BE2C (cell line): Measurements from ENCODE around the gene GMPPB.
"Not testable (repeated sequence)": the region's sequence is repeated elsewhere in the genome, so short reads cannot be mapped to it uniquely, and the experiment has no call there.

ENCODE experiments used
- DNase-seq: peaks from one replicate; pipeline ENCODE4 v3.0.0-alpha.2; 2020
- H3K27me3 ChIP-seq: fragments of 250-450 bp; sonication (Bioruptor Pico); 2 replicates; pipeline ENCODE4 v1.5.1; 2020; ENCODE audit warnings: mild to moderate bottlenecking
- H3K36me3 ChIP-seq: fragments of 250-450 bp; sonication (Bioruptor Pico); 2 replicates; pipeline ENCODE4 v1.5.1; 2020; ENCODE audit warnings: mild to moderate bottlenecking
- H3K4me1 ChIP-seq: fragments of 250-450 bp; sonication (Bioruptor Pico); 2 replicates; pipeline ENCODE4 v1.5.1; 2020
- H3K4me3 ChIP-seq: 2 replicates; pipeline ENCODE4 v1.5.1; 2011; ENCODE audit warnings: low read depth, low read length
- H3K9me3 ChIP-seq: fragments of 250-450 bp; sonication (Bioruptor Pico); 2 replicates; pipeline ENCODE4 v1.5.1; 2020
- CTCF ChIP-seq: IDR thresholded peaks from 2 replicates; pipeline ENCODE4 v1.5.1; 2012; ENCODE audit warnings: mild to moderate bottlenecking, low read depth, low read length

Gene GMPPB

GRCh38 chr3:49691481-49691880, 32.3 kb downstream of the GMPPB start:
- not testable (repeated sequence) for H3K27me3 ChIP-seq, H3K36me3 ChIP-seq, H3K4me1 ChIP-seq, H3K9me3 ChIP-seq, DNase-seq, H3K4me3 ChIP-seq

- not testable (repeated sequence) for H3K36me3 ChIP-seq, H3K4me1 ChIP-seq, DNase-seq, H3K4me3 ChIP-seq, H3K9me3 ChIP-seq, H3K27me3 ChIP-seq
Measured at GRCh38 chr3:49690856-49691255, 32.9 kb downstream of the GMPPB start.

GRCh38 chr3:49689908-49690624, 33.7 kb downstream of the GMPPB start:
- not testable (repeated sequence) for H3K4me1 ChIP-seq, H3K36me3 ChIP-seq, DNase-seq, H3K9me3 ChIP-seq, H3K27me3 ChIP-seq
- H3K4me3 ChIP-seq, result peak overlapping the region; percentile 80

DNA sequence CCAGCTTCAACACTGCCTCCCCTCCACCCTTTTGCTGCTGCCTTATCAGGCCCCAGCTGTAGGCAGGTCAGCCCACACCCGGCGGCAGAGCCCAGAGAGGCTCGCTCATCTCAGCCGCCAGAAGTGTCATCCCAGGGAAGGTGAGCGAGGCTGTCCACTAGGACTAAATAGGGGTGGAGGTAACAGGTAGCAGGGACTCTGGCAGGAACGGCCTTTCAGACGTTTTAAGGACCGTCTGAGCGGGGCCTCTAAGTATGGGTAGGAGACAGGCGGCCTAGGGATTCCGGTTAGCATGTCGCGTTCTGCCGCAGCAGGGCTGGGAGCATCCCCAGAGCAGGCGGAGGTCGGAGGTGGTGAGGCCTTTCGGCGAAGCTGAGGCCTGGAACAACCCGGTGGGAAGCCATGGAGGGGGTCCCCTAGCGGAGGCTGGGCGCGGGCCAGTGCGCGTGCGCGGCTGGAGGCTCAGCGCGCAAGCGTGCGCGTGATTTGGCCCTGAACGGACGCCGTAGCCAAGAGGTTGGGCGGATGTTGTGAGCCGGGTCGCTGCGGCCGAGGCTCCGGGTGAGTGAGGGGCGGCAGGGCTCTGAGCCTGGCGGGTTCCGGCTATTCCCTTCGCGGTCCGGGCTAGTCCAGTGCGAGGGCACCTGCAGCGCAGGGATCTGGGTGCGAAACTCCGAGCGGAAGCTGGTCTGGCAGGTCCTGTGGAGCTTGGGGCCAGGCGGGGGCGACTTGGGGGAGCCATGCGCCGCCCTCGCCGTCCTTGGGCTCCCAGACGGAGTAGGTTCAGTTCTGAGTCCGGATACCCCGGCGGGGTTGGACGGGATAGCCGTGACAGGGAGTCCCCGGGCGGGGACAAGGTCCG, 34.5 kb downstream of the GMPPB start, which contains the start of the genes MST1 and RNF123:
MST1 (minus strand) TSS at position 429 of the 862 bp plus-strand sequence. CDS start 783 bp downstream, outside the sequence.
RNF123 (plus strand) TSS at position 512 of the 862 bp plus-strand sequence. CDS start 1,609 bp downstream, outside the sequence.
- DNase-seq, result peak; percentile 91
- Histone ChIP-seq H3K9me3 (no peaks in the 10 kb centered on the region), H3K4me1 (no peaks in the 10 kb centered on the region), H3K4me3 (peak within 1 kb of the TSS; percentile 80), H3K36me3 (no peaks in the 10 kb centered on the region), H3K27me3 (no peaks in the 10 kb centered on the region)
- peak; percentile 19; the same call in 1 of the 2 replicates for TF ChIP-seq CTCF

DNA sequence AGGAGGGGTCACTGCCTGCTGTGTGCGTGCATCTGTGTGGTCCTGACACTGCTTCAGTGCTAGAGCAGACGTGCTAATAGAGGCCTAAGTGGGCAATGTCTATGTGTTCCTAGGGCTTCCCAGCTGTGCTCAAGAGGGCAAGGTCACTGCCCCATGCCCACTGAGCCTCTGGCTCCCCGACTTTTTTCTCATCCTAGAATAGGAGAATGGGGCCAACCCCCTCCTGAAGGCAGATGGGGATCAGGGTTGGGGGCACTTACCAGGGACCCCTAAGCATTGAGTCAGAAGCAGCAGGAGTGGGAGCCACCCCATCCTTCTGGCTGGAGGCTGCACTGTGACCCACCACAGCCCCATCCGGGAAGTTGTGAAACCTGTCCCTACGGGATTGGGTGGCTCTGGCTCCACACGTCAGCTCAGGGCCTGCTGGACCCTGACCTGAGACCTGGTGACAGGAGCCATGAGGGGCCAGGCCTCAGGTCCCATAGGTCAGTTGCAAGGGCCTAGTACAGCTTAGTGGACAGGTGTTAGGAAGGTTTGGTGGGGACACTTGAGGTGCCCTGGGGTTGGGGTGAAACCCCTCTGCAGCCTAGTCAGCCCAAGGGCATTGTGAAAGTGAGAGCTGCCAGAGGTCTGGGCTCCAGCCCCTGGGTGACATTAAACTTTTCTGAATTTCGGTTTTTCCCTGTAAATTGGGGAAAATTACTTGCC, 35.3 kb downstream of the GMPPB start:
- DNase-seq, H3K36me3 ChIP-seq, H3K27me3 ChIP-seq, H3K4me1 ChIP-seq, H3K9me3 ChIP-seq: not testable (repeated sequence)
- H3K4me3 ChIP-seq, result peak overlapping the region; percentile 80

DNA sequence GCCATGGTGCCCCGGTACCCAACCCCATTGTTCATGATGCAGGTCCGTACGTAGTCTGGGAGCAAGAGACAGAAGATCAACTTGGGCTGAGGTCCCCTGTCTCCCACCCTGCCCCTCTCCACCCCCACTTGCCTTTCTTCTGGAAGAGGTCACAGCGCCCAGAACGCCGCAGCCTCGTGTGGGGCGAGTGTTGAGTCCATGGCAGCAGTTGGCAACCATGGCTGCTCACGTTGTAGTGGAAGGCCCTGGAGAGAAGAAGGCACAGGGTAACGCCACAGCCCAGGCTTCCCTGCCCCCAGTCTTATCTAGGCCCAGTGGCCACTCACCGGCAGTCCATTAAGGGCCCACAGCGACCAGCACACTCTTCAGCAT, 36.3 kb downstream of the GMPPB start:
- H3K27me3 ChIP-seq, H3K36me3 ChIP-seq, DNase-seq, H3K4me1 ChIP-seq, H3K4me3 ChIP-seq, H3K9me3 ChIP-seq: not testable (repeated sequence)

GRCh38 chr3:49686769-49687423, 36.9 kb downstream of the GMPPB start:
- H3K4me3 ChIP-seq, H3K27me3 ChIP-seq, DNase-seq, H3K4me1 ChIP-seq, H3K9me3 ChIP-seq, H3K36me3 ChIP-seq: not testable (repeated sequence)

- H3K4me3 ChIP-seq, H3K9me3 ChIP-seq, H3K27me3 ChIP-seq, DNase-seq, H3K36me3 ChIP-seq, H3K4me1 ChIP-seq: not testable (repeated sequence)
Measured at GRCh38 chr3:49686346-49686745, 37.4 kb downstream of the GMPPB start.

DNA sequence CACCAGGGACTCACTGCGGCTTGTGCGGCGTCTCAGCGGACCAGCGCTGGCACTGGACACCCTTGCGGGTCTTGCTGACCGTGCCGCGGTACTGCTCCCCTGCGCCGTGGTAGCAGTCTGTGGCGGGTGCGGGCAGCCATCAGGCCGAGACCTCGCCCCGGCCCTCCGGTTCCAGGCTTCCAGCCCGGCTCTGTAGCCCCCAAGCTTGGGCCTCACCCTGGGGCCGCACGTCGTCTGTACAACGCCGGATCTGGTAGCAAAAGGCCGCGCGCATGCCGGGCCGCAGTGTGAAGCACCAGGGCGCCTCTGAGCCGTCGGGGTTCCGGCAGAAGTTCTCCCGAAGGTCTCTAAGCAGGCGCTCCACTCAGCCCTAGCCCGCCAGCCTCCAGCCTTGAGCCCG, 37.9 kb downstream of the GMPPB start:
- not testable (repeated sequence) for DNase-seq, H3K9me3 ChIP-seq, H3K4me1 ChIP-seq, H3K4me3 ChIP-seq, H3K36me3 ChIP-seq, H3K27me3 ChIP-seq

- H3K4me1 ChIP-seq, H3K9me3 ChIP-seq, DNase-seq, H3K36me3 ChIP-seq, H3K4me3 ChIP-seq, H3K27me3 ChIP-seq: not testable (repeated sequence)
Measured at GRCh38 chr3:49685103-49685502, 38.6 kb downstream of the GMPPB start.

DNA sequence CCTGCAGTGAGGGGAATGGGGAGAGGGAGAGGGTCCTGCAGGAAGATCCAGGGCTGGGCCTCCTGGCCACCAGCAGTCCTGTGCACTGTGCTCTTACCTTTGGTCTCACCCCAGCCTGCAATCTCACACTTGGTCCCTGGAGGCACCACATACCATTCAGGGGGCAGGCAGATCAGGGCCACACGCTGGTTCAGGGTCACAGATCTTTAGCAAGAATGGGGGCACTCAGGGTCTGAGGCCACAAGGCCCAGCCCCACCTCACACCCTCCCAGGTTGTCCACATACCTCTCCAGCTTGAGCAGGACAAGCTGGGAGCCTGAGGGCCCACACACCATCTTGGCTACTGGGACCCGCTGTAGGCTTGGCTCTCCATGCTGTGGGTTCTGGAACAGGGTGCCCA, 39.3 kb downstream of the GMPPB start:
- H3K27me3 ChIP-seq, H3K4me1 ChIP-seq, DNase-seq, H3K4me3 ChIP-seq, H3K36me3 ChIP-seq, H3K9me3 ChIP-seq: not testable (repeated sequence)
